ENCODE measurements around the gene ASB9.

The ASB9 gene

GRCh38 chrX:15241301-15241700, 28.6 kb downstream of the ASB9 start:
- Histone ChIP-seq H3K4me3 (ENCODE audit: low read depth in 1 of 2, low read length in 1 of 2) (no peak overlapping the region), H3K27me3 (no peaks in the 10 kb centered on the region), H3K9me3 (no peaks in the 10 kb centered on the region), H3K36me3 (no peaks in the 10 kb centered on the region), H3K4me1 (ENCODE audit: control insufficient read depth in 1 of 2, insufficient read depth in 1 of 2, low read depth in 1 of 2, low read length in 1 of 2) (no peaks in the 10 kb centered on the region), H3K27ac (no peak overlapping the region)
- no peak for TF ChIP-seq CTCF (IDR thresholded peaks at IDR 0.05)

GRCh38 chrX:15240414-15240813, 29.5 kb downstream of the ASB9 start:
- no peak overlapping the region for H3K27ac ChIP-seq
- no peak overlapping the region for H3K4me3 ChIP-seq (ENCODE audit: low read depth in 1 of 2, low read length in 1 of 2)
- no peaks in the 10 kb centered on the region for H3K9me3 ChIP-seq
- H3K27me3 ChIP-seq, result no peaks in the 10 kb centered on the region
- no peaks in the 10 kb centered on the region for H3K4me1 ChIP-seq (ENCODE audit: control insufficient read depth in 1 of 2, insufficient read depth in 1 of 2, low read depth in 1 of 2, low read length in 1 of 2)
- no peak for TF ChIP-seq CTCF (IDR thresholded peaks at IDR 0.05)
- H3K36me3 ChIP-seq, result no peaks in the 10 kb centered on the region

GRCh38 chrX:15236146-15236545, 33.7 kb downstream of the ASB9 start:
- Histone ChIP-seq H3K4me1 (ENCODE audit: control insufficient read depth in 1 of 2, insufficient read depth in 1 of 2, low read depth in 1 of 2, low read length in 1 of 2) (no peaks in the 10 kb centered on the region), H3K9me3 (no peaks in the 10 kb centered on the region), H3K36me3 (no peaks in the 10 kb centered on the region), H3K27me3 (no peaks in the 10 kb centered on the region), H3K27ac (no peak overlapping the region), H3K4me3 (ENCODE audit: low read depth in 1 of 2, low read length in 1 of 2) (no peak overlapping the region)
- TF ChIP-seq CTCF (IDR thresholded peaks at IDR 0.05), result no peak

GRCh38 chrX:15235001-15235400, 34.9 kb downstream of the ASB9 start:
- H3K36me3 ChIP-seq, result no peaks in the 10 kb centered on the region
- no peak overlapping the region for H3K27ac ChIP-seq
- no peaks in the 10 kb centered on the region for H3K27me3 ChIP-seq
- H3K4me3 ChIP-seq (ENCODE audit: low read depth in 1 of 2, low read length in 1 of 2), result no peak overlapping the region
- H3K9me3 ChIP-seq, result no peaks in the 10 kb centered on the region
- TF ChIP-seq CTCF (IDR thresholded peaks at IDR 0.05), result no peak
- no peaks in the 10 kb centered on the region for H3K4me1 ChIP-seq (ENCODE audit: control insufficient read depth in 1 of 2, insufficient read depth in 1 of 2, low read depth in 1 of 2, low read length in 1 of 2)

GRCh38 chrX:15233416-15234015, 36.4 kb downstream of the ASB9 start:
- Histone ChIP-seq H3K36me3 (no peaks in the 10 kb centered on the region), H3K9me3 (no peaks in the 10 kb centered on the region), H3K4me1 (ENCODE audit: control insufficient read depth in 1 of 2, insufficient read depth in 1 of 2, low read depth in 1 of 2, low read length in 1 of 2) (no peaks in the 10 kb centered on the region), H3K27me3 (no peaks in the 10 kb centered on the region), H3K4me3 (ENCODE audit: low read depth in 1 of 2, low read length in 1 of 2) (no peak overlapping the region), H3K27ac (no peak overlapping the region)
- TF ChIP-seq CTCF (IDR thresholded peaks at IDR 0.05), result no peak

- no peak overlapping the region for H3K27ac ChIP-seq
- H3K4me3 ChIP-seq (ENCODE audit: low read depth in 1 of 2, low read length in 1 of 2), result no peak overlapping the region
- TF ChIP-seq CTCF (IDR thresholded peaks at IDR 0.05), result no peak
- no peaks in the 10 kb centered on the region for H3K4me1 ChIP-seq (ENCODE audit: control insufficient read depth in 1 of 2, insufficient read depth in 1 of 2, low read depth in 1 of 2, low read length in 1 of 2)
- H3K9me3 ChIP-seq, result no peaks in the 10 kb centered on the region
- no peaks in the 10 kb centered on the region for H3K36me3 ChIP-seq
- H3K27me3 ChIP-seq, result no peaks in the 10 kb centered on the region
These were observed 45.1 kb downstream of the ASB9 start for GRCh38 chrX:15224747-15225146.
